MCF 10A (cell line): ENCODE results near the gene PRKCQ. TPM values are rescaled to one million over a fixed set of nuclear protein-coding genes. Genes with fewer than 3 reads are reported as not detected.

Source experiments
- BruUV-seq: library from RNA; stranded (reverse); fragments of 400-500 nt; replicated peaks from 2 replicates; lab custom pipeline; 2021; lab: Mats Ljungman, UMichigan
- CTCF ChIA-PET: fragments of 300-600 bp; sonication (Branson Sonifier 250); formaldehyde crosslinking; extraction: SDS; loops from one replicate; lab custom pipeline; 2021; ENCODE audit warnings: antibody characterized with exemption, inconsistent platforms; lab: Yijun Ruan, JAX
- POLR2A ChIA-PET: fragments of 300-600, 350-650 bp; sonication (Branson Sonifier 250); formaldehyde crosslinking; extraction: SDS; loops from one replicate; lab custom pipeline; 2020; ENCODE audit warnings: antibody characterized with exemption, inconsistent platforms; lab: Yijun Ruan, JAX
- DNase-seq: peaks from one replicate; pipeline ENCODE4 v3.0.0-alpha.2; 2018; ENCODE audit not compliant: unreplicated experiment
- H3K27ac Mint-ChIP-seq: one replicate; pipeline ENCODE4 v1.8.0; 2022; ENCODE audit warnings: mild to moderate bottlenecking, low read depth, mixed read lengths; ENCODE audit not compliant: unreplicated experiment
- H3K27me3 Mint-ChIP-seq: one replicate; pipeline ENCODE4 v1.8.0; 2022; ENCODE audit warnings: mixed read lengths; ENCODE audit not compliant: insufficient read depth, unreplicated experiment
- H3K36me3 Mint-ChIP-seq: one replicate; pipeline ENCODE4 v1.8.0; 2022; ENCODE audit warnings: mild to moderate bottlenecking, moderate library complexity, mixed read lengths; ENCODE audit not compliant: insufficient read depth, unreplicated experiment
- H3K4me1 Mint-ChIP-seq: one replicate; pipeline ENCODE4 v1.8.0; 2022; ENCODE audit warnings: mixed read lengths; ENCODE audit not compliant: insufficient read depth, unreplicated experiment
- H3K4me3 Mint-ChIP-seq: one replicate; pipeline ENCODE4 v1.8.0; 2022; ENCODE audit warnings: mild to moderate bottlenecking, moderate library complexity, mixed read lengths; ENCODE audit not compliant: unreplicated experiment
- H3K9me3 Mint-ChIP-seq: one replicate; pipeline ENCODE4 v1.8.0; 2022; ENCODE audit warnings: mixed read lengths; ENCODE audit not compliant: unreplicated experiment
- CTCF ChIP-seq: fragments of 200-600 bp; IDR thresholded peaks from one replicate; pipeline ENCODE4 v1.8.0; 2022; ENCODE audit warnings: antibody characterized with exemption, mild to moderate bottlenecking; ENCODE audit not compliant: unreplicated experiment
- intact Hi-C: fragments of 100-400 bp; cut with micrococcal nuclease; formaldehyde crosslinking; loops from 2 replicates; pipeline ENCODE4 v1.14.1; 2022
- total RNA-seq: library from RNA; stranded (reverse); gene quantifications from 2 replicates; pipeline ENCODE4 v1.2.3, GENCODE V29; 2022

PRKCQ gene
- total RNA-seq, 1 experiment from 2014 or later = 0.44 TPM

DNA sequence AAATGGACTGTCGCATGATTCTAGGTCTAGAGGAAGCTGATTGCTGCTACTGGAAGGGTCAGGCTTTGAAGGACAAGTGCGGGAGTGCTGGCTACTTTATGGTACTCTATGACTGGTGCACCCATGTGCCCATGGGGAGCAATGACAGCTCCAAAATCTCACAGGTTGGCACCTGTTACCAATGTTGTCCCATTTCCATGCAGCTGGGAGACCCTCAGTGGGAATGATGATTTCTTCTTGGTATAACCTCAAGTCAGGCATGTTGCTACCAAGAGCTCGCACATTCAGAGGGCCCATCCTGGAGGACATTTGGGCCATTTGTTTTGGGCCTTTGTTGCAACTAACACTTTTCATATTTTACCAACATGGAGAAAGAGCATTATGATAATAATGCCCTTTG is 174.4 kb downstream of the PRKCQ start:
- Mint-ChIP-seq H3K4me1 (peaks cover 11% of the 10 kb centered on the region), H3K27me3 (peaks cover 30% of the 10 kb centered on the region), H3K27ac (no peak overlapping the region), H3K36me3 (no peaks in the 10 kb centered on the region), H3K4me3 (no peak overlapping the region), H3K9me3 (no peaks in the 10 kb centered on the region)
- intact Hi-C loops = loop anchor here (1.0 to 10.0 kb wide), 3 partner anchors 296 to 781 kb away; no protein-coding TSS in a partner anchor
- TF ChIP-seq CTCF = no peak
- DNase-seq = no peak
- ChIA-PET CTCF (interaction anchor here (0.6 to 3.2 kb wide), 18 partner anchors 9 to 1468 kb away, joined by 3 to 28 read pairs (median 4); partner anchors contain the start of gene PFKFB3), POLR2A (interaction anchor here (1.0 to 1.4 kb wide), 5 partner anchors 187 to 296 kb away, joined by 3 to 9 read pairs (median 3); partner anchors contain the start of gene PFKFB3)
- no TSS peak for BruUV-seq

DNA sequence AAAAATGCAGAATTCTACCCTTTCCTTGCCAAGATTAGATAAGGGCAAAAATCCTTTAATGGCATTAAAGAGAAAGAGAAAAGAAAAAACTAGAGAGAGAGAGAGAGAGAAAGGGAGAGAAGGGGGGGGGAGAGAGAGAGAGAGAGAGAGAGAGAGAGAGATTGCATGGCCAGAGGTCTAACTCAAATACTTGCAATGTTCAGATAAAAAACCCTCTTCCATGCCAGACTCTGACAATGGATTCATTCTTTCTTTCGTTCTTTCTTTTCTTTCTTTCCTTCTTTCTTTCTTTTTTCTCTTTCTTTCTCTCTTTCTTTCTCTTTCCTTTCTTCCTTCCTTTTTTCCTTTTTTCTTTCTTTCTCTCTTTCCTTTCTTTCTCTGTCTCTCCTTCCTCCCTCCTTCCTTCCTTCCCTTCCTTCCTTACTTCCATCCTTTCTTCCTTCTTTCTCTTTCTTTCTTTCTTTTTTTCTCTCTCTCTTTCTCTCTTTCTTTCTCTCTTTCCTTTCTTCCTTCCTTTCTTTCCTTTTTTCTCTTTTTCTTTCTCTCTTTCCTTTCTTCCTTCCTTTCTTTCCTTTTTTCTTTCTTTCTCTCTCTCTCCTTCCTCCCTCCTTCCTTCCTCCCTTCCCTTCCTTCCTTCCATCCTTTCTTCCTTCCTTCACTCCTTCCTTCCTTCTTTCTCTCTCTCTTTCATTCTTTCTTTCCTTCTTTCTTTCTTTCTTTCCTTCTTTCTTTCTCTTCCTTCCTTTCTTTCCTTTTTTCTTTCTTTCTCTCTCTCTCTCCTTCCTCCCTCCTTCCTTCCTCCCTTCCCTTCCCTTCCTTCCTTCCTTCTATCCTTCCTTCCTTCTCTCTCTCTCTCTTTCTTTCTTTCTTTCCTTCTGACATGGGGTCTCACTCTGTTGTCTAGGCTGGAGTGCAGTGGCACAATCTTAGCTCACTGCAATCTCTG is 175.7 kb downstream of the PRKCQ start:
- DNase-seq = no peak
- ChIA-PET CTCF (interaction anchor here (0.6 to 5.6 kb wide), 7 partner anchors 22 to 494 kb away, joined by 3 to 114 read pairs (median 6); partner anchors contain the start of gene PFKFB3), POLR2A (interaction anchor here (4.3 kb wide), 1 partner anchor 202 kb away, joined by 100 read pairs; the partner anchor contains the start of gene PFKFB3)
- Mint-ChIP-seq H3K27ac (no peak overlapping the region), H3K4me1 (peaks cover 14% of the 10 kb centered on the region), H3K4me3 (no peak overlapping the region), H3K9me3 (no peaks in the 10 kb centered on the region), H3K27me3 (peaks cover 30% of the 10 kb centered on the region), H3K36me3 (no peaks in the 10 kb centered on the region)
- intact Hi-C loops = loop anchor here (5.0 to 10.0 kb wide), 2 partner anchors 187 to 780 kb away; no protein-coding TSS in a partner anchor
- no TSS peak for BruUV-seq
- TF ChIP-seq CTCF = no peak

DNA sequence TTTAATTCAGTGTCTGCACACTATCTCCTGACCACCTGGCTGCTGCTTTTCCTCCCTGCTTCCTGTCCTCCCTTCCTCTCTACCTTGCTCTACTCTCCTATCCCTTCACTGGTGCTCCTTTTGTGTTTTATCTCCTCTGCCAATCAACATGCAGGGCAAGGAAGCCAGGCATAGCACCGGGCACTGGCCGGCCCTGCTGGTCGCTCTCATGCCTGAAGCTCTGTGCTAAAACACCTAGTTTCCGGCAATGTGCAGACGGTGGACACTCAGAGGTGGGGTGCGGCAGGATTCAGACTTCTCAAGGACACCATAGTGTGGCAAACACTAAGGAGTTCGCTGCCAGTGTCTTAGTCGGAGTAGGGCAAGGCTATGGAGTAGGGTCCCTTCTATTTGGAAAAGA is 177.1 kb downstream of the PRKCQ start:
- ChIA-PET POLR2A (interaction anchor here (0.9 to 4.3 kb wide), 3 partner anchors 164 to 200 kb away, joined by 3 to 100 read pairs (median 5); partner anchors contain the start of gene PFKFB3), CTCF (interaction anchor here (0.6 to 5.6 kb wide), 15 partner anchors 9 to 448 kb away, joined by 3 to 114 read pairs (median 6); partner anchors contain the start of gene PFKFB3)
- BruUV-seq = no TSS peak
- Mint-ChIP-seq H3K27me3 (peaks cover 30% of the 10 kb centered on the region), H3K9me3 (no peaks in the 10 kb centered on the region), H3K36me3 (no peaks in the 10 kb centered on the region), H3K27ac (no peak overlapping the region), H3K4me1 (peaks cover 17% of the 10 kb centered on the region), H3K4me3 (no peak overlapping the region)
- intact Hi-C loops = loop anchor here (5.0 to 10.0 kb wide), 2 partner anchors 186 to 778 kb away; no protein-coding TSS in a partner anchor
- DNase-seq = no peak
- TF ChIP-seq CTCF = no peak
